Fibroblast of lung (primary cell): ENCODE data around the gene ZBTB45. TPM values are rescaled to one million over a fixed set of nuclear protein-coding genes. Genes with fewer than 3 reads are reported as not detected.
A peak's percentile ranks its signal among the peaks of the same experiment; 100 is the strongest.

Source experiments
- DNase-seq, 2 donors: peaks; one replicate each; pipeline versions ENCODE4 v3.0.0 to v3.0.0-alpha.2; 2010; ENCODE audit warnings: low read depth in 2 of 2
- H2AFZ ChIP-seq: 2 replicates; pipeline ENCODE4 v1.5.1; 2012; ENCODE audit warnings: low read length, control low read depth, inconsistent platforms
- H3K27ac ChIP-seq: 2 replicates; pipeline ENCODE4 v1.5.1; 2011; ENCODE audit warnings: low read length, control low read depth; ENCODE audit not compliant: insufficient read depth
- H3K27me3 ChIP-seq: 2 replicates; pipeline ENCODE4 v1.5.1; 2011; ENCODE audit warnings: mild to moderate bottlenecking, low read length; ENCODE audit not compliant: control insufficient read depth, insufficient read depth
- H3K36me3 ChIP-seq: 2 replicates; pipeline ENCODE4 v1.5.1; 2011; ENCODE audit warnings: low read length; ENCODE audit not compliant: control insufficient read depth, insufficient read depth
- H3K4me1 ChIP-seq: 2 replicates; pipeline ENCODE4 v1.5.1; 2011; ENCODE audit warnings: low read length; ENCODE audit not compliant: control insufficient read depth, insufficient read depth; ENCODE audit errors: extremely low read depth
- H3K4me2 ChIP-seq: 2 replicates; pipeline ENCODE4 v1.5.1; 2011; ENCODE audit warnings: low read length, control low read depth; ENCODE audit not compliant: insufficient read depth; ENCODE audit errors: extremely low read depth
- H3K4me3 ChIP-seq, 4 experiments: fragments of 200-600 bp in 1 of 4; sonication (generic) in 1 of 4; replicated peaks in 1 of 4; 2 replicates each; pipeline ENCODE4 v1.5.1; 2011 to 2016; ENCODE audit warnings: low read length in 4 of 4, low read depth in 3 of 4, mild to moderate bottlenecking in 3 of 4, control low read depth in 2 of 4, inconsistent platforms in 1 of 4, mixed read lengths in 1 of 4; ENCODE audit not compliant: insufficient read depth in 1 of 4; ENCODE audit errors: control extremely low read depth in 1 of 4
- H3K79me2 ChIP-seq: 2 replicates; pipeline ENCODE4 v1.5.1; 2012; ENCODE audit warnings: mild to moderate bottlenecking, low read length, inconsistent platforms; ENCODE audit not compliant: control insufficient read depth, insufficient read depth
- H3K9ac ChIP-seq: 2 replicates; pipeline ENCODE4 v1.5.1; 2011; ENCODE audit warnings: mild to moderate bottlenecking, low read length, control low read depth; ENCODE audit not compliant: insufficient read depth
- H3K9me3 ChIP-seq: 2 replicates; pipeline ENCODE4 v1.5.1; 2012; ENCODE audit warnings: low read depth, low read length; ENCODE audit not compliant: control insufficient read depth, insufficient read depth
- H4K20me1 ChIP-seq: 2 replicates; pipeline ENCODE4 v1.5.1; 2011; ENCODE audit warnings: low read length; ENCODE audit not compliant: control insufficient read depth, insufficient read depth; ENCODE audit errors: extremely low read depth
- CTCF ChIP-seq, 2 donors: IDR thresholded peaks in 1 of 2; conservative IDR thresholded peaks in 1 of 2; 1 replicate in 1 of 2; 2 replicates in 1 of 2; pipeline ENCODE4 v1.5.1; 2011 to 2012; ENCODE audit warnings: low read length in 2 of 2, control low read depth in 1 of 2, inconsistent platforms in 1 of 2, low read depth in 1 of 2, mild to moderate bottlenecking in 1 of 2
- EZH2 ChIP-seq: IDR thresholded peaks from 2 replicates; pipeline ENCODE4 v1.5.1; 2012; ENCODE audit warnings: low read length, control low read depth, mild to moderate bottlenecking; ENCODE audit errors: missing control alignments
- polyA plus RNA-seq, 2 donors: library from polyadenylated mRNA; depleted of rRNA in 1 of 2; stranded (reverse) in 1 of 2; unstranded in 1 of 2; fragments of >200 nt; gene quantifications; 2 replicates each; pipeline ENCODE4 v1.2.1, GENCODE V29; 2011 to 2012; ENCODE audit warnings: missing spikeins in 1 of 2
- total RNA-seq: library from RNA; depleted of rRNA; stranded (reverse); fragments of >200 nt; gene quantifications from 2 replicates; pipeline ENCODE4 v1.2.1, GENCODE V29; 2014

ZBTB45 gene
- total and polyA plus RNA-seq, 2 donors (not counting 1 experiment from before 2014, with no cell fraction given): 3.1 to 5.9 TPM

- Histone ChIP-seq H3K4me2 (peak overlapping the region; percentile 78), H3K4me3 (peak overlapping the region; percentile 11 to 41 (median 22)), H3K9me3 (no peaks in the 10 kb centered on the region), H3K79me2 (peaks cover 16% of the 10 kb centered on the region), H3K27ac (no peak overlapping the region), H4K20me1 (no peaks in the 10 kb centered on the region), H3K9ac (peak overlapping the region; percentile 16), H2AFZ (no peak overlapping the region), H3K27me3 (no peaks in the 10 kb centered on the region), H3K4me1 (peaks cover 2% of the 10 kb centered on the region), H3K36me3 (peaks cover 15% of the 10 kb centered on the region)
- TF ChIP-seq CTCF (conservative IDR thresholded peaks at IDR 0.05 in 1 of 2, IDR thresholded peaks at IDR 0.05 in 1 of 2; ENCODE audit: low read depth in 1 of 2, low read length in 2 of 2): no peak
- TF ChIP-seq EZH2: no peak
- DNase-seq: no peak
Observed at GRCh38 chr19:58468216-58468839, 51.3 kb downstream of the ZBTB45 start.

GRCh38 chr19:58466760-58467589 is 52.6 kb downstream of the ZBTB45 start, which contains the start of gene ZNF324:
Gene ZNF324 (plus strand): TSS chr19:58467080. CDS start chr19:58469186, 2,106 bp downstream.
- Histone ChIP-seq H3K4me1 (peaks cover 2% of the 10 kb centered on the region), H3K9me3 (no peaks in the 10 kb centered on the region), H3K9ac (peak within 1 kb of the TSS; percentile 92), H4K20me1 (no peaks in the 10 kb centered on the region), H2AFZ (peak within 1 kb of the TSS; percentile 71), H3K4me2 (peak within 1 kb of the TSS; percentile 78), H3K79me2 (peaks cover 16% of the 10 kb centered on the region), H3K4me3 (peak within 1 kb of the TSS; percentile 63 to 94 (median 88)), H3K27ac (peak within 1 kb of the TSS; percentile 82), H3K36me3 (peaks cover 11% of the 10 kb centered on the region), H3K27me3 (no peaks in the 10 kb centered on the region)
- no peak for TF ChIP-seq EZH2
- TF ChIP-seq CTCF (conservative IDR thresholded peaks at IDR 0.05 in 1 of 2, IDR thresholded peaks at IDR 0.05 in 1 of 2; ENCODE audit: low read depth in 1 of 2, low read length in 2 of 2): no peak
- peak; percentile 93 to 94 for DNase-seq

DNA sequence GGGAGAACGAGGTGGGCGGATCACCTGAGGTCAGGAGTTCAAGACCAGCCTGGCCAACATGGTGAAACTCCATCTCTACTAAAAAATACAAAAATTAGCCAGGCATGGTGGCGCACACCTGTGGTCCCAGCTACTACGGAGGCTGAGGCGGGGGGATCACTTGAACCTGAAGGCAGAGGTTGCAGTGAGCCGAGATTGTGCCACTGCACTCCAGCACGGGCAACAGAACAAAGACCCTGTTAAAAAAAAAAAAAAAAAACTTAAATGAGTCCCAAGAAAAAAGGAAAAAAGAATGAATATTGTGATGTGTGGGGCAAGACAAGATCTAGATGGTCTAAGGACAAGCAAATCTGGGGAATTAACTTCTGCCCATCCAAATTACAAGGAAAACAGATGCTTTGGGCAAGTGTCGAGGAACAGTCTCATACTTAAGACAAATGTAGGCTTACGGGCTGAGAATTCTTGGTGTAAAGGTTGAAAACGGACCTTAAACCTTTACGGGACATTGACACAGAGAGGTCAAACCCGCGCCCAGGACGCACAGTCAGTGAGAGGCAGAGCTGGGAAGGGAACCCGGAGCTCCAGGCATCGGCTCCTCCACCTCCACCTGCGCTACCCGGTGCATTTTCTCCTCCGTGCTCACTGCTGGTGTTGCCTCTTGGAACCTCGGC is 53.4 kb downstream of the ZBTB45 start:
- H3K9me3 ChIP-seq: no peaks in the 10 kb centered on the region
- H3K4me2 ChIP-seq: peak overlapping the region; percentile 73
- peak overlapping the region; percentile 71 for H2AFZ ChIP-seq
- H3K27ac ChIP-seq: no peak overlapping the region
- H3K9ac ChIP-seq: no peak overlapping the region
- peaks cover 6% of the 10 kb centered on the region for H3K36me3 ChIP-seq
- H4K20me1 ChIP-seq: no peaks in the 10 kb centered on the region
- DNase-seq: no peak
- H3K27me3 ChIP-seq: no peaks in the 10 kb centered on the region
- peaks cover 16% of the 10 kb centered on the region for H3K79me2 ChIP-seq
- TF ChIP-seq CTCF (conservative IDR thresholded peaks at IDR 0.05 in 1 of 2, IDR thresholded peaks at IDR 0.05 in 1 of 2; ENCODE audit: low read depth in 1 of 2, low read length in 2 of 2): no peak
- TF ChIP-seq EZH2: no peak
- H3K4me1 ChIP-seq: peaks cover 2% of the 10 kb centered on the region
- peak overlapping the region; percentile 63 to 94 (median 88) for H3K4me3 ChIP-seq
